SHP77 treated with DMSO at 0.1 percent for 48 hours (cell line): ENCODE data around the gene SIK1.

Experiments
- DNase-seq: peaks from one replicate; lab custom pipeline; 2025; lab: John Stamatoyannopoulos, UW

The SIK1 gene

DNA sequence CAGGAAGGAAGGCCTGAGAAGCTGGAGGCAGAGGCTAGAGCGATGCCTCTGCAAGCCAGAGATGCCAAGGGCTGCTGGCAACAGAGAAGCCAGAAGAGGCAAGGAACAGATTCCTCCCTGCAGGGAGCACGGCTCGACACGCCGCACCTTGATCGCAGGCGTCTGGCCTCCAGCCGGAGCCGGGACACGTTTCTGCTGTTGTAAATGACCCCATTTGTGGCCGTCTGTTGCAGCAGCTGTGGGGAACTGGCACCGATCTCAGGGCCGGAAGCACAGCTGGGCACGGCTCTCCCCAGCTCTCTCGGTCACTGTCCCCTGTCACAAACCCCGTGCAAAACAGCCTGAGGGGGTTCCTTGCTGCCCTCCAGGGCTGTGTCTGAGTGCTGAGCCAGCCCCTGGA, 59.6 kb downstream of the SIK1 start:
- no peak for DNase-seq

- no peak for DNase-seq
Measured at GRCh38 chr21:43366656-43367055, 60.3 kb downstream of the SIK1 start.

DNA sequence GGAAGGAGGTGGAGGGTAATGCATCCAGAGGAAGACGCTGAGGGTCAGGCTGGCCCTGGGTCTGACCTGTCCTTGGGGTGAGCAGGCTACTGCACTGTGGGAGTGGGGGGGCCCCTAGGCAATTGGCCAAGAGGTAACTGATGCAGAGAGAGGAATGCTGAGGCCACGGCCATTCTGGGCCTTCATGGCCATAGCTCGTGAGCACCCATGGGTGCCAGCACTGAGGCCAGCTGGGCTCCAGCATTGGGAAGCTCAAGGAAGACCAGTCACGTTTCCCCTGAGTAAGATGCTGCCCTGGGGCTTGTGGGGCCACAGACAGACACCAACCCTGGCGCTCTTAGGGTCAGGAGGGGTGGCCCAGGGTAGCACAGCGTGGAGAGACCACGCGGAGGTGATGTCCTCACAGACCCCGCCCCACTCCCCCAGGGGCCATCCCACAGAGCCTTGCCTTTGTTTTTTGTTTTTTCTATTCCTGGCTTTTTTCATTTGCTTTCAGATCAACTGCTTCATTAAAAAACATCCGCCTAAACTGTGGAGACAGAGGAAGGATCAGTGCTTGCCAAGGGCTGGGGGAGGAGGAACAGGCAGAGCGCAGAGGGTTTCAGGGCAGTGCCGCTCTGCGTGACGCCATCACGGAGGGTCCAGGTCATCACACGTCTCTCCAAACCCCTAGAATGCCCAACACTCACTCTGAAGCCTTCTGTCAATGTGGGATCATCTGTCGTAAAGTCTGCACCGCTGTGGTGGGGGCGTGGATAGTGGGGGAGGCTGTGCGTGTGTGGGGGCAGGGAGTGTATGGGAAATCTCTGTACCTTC, 61.1 kb downstream of the SIK1 start:
- DNase-seq: no peak

GRCh38 chr21:43364851-43365424, 62.0 kb downstream of the SIK1 start:
- DNase-seq: peak; percentile 77
